ENCODE measurements around the gene GPR153.

- TF ChIP-seq CTCF (IDR thresholded peaks at IDR 0.05): no peak
- no peak for TF ChIP-seq POLR2A (IDR thresholded peaks at IDR 0.05)
Observed at GRCh38 chr1:6239213-6239752, 21.6 kb downstream of the GPR153 start.

Measured in Peyer's patch (tissue), 4 donors.